HUDEP-2 (cell line): Measurements from ENCODE around the gene GRK2.
"Not testable (repeated sequence)": the region's sequence is repeated elsewhere in the genome, so short reads cannot be mapped to it uniquely, and the experiment has no call there.

Experiments used
- DNase-seq, 76 experiments: peaks; one replicate each; lab custom pipeline; 2025; ENCODE audit not compliant: unreplicated experiment in 76 of 76; lab: John Stamatoyannopoulos, UW

The GRK2 gene

GRCh38 chr11:67310246-67311050 is 44.2 kb downstream of the GRK2 start:
- DNase-seq = no peak

GRCh38 chr11:67311051-67311555 is 44.8 kb downstream of the GRK2 start:
- no peak for DNase-seq

- no peak for DNase-seq
Measured at GRCh38 chr11:67311556-67312082, 45.3 kb downstream of the GRK2 start.

- DNase-seq = peak in 72 of 76 experiments; percentile 14 to 83 (median 56)
Measured at GRCh38 chr11:67312187-67313021, 46.1 kb downstream of the GRK2 start.

- no peak for DNase-seq
Measured at GRCh38 chr11:67313125-67313890, 47.0 kb downstream of the GRK2 start.

GRCh38 chr11:67314218-67314617 is 47.9 kb downstream of the GRK2 start:
- no peak for DNase-seq

- DNase-seq = no peak
Measured at GRCh38 chr11:67315325-67315909, 49.1 kb downstream of the GRK2 start.

- DNase-seq = no peak
Measured at GRCh38 chr11:67316882-67317204, 50.6 kb downstream of the GRK2 start.

GRCh38 chr11:67317205-67317887 is 51.1 kb downstream of the GRK2 start:
- DNase-seq = peak in 74 of 76 experiments; percentile 55 to 97 (median 92)

GRCh38 chr11:67317888-67318555 is 51.7 kb downstream of the GRK2 start:
- peak in 1 of 76 experiments; percentile 19 for DNase-seq

GRCh38 chr11:67318876-67319275 is 52.6 kb downstream of the GRK2 start:
- not testable (repeated sequence) for DNase-seq

- no peak for DNase-seq
Measured at GRCh38 chr11:67320011-67320410, 53.7 kb downstream of the GRK2 start.

GRCh38 chr11:67320691-67321090 is 54.4 kb downstream of the GRK2 start:
- no peak for DNase-seq

- peak in 1 of 76 experiments; percentile 16 for DNase-seq
Measured at GRCh38 chr11:67321313-67321871, 55.1 kb downstream of the GRK2 start.

GRCh38 chr11:67322049-67322448 is 55.8 kb downstream of the GRK2 start:
- no peak for DNase-seq

GRCh38 chr11:67323526-67323925 is 57.3 kb downstream of the GRK2 start:
- DNase-seq = no peak

- no peak for DNase-seq
Measured at GRCh38 chr11:67332081-67332691, 65.9 kb downstream of the GRK2 start.
